SK-N-SH (cell line): ENCODE data around the gene ZNF620. TPM values are rescaled to one million over a fixed set of nuclear protein-coding genes. Genes with fewer than 3 reads are reported as not detected.
A peak's percentile ranks its signal among the peaks of the same experiment; 100 is the strongest.

Source experiments
- CTCF ChIA-PET: fragments of 300-600, 350-600 bp; formaldehyde crosslinking; extraction: SDS; loops from one replicate; lab custom pipeline; 2021; lab: Yijun Ruan, JAX
- POLR2A ChIA-PET: fragments of 350-600 bp; sonication (Branson Sonifier 250); formaldehyde crosslinking; extraction: SDS; loops from one replicate; lab custom pipeline; 2020; ENCODE audit warnings: antibody characterized with exemption, inconsistent platforms; lab: Yijun Ruan, JAX
- DNase-seq: peaks from one replicate; pipeline ENCODE4 v3.0.0; 2012
- H2AFZ ChIP-seq: fragments of 200-600 bp; sonication (generic); 2 replicates; pipeline ENCODE4 v1.8.1; 2016; ENCODE audit warnings: antibody characterized with exemption, mild to moderate bottlenecking, low read depth
- H3F3A ChIP-seq: fragments of 200-600 bp; sonication (generic); replicated peaks from 2 replicates; pipeline ENCODE3; 2016; ENCODE audit warnings: antibody characterized with exemption, mild to moderate bottlenecking; ENCODE audit not compliant: insufficient read depth
- H3K27ac ChIP-seq, 2 experiments: fragments of 200-500 bp in 1 of 2; fragments of 200-600 bp in 1 of 2; sonication (Bioruptor generic) in 1 of 2; sonication (generic), shearing (Covaris generic) in 1 of 2; 2 replicates each; pipeline versions ENCODE4 v1.5.1 to v1.6.1; 2014 to 2016; ENCODE audit warnings: low read depth in 2 of 2, inconsistent platforms in 1 of 2, low read length in 1 of 2, mild to moderate bottlenecking in 1 of 2, mixed read lengths in 1 of 2
- H3K27me3 ChIP-seq: fragments of 200-600 bp; sonication (generic), shearing (Covaris generic); 2 replicates; pipeline ENCODE4 v1.6.1; 2016; ENCODE audit warnings: mixed run types; ENCODE audit not compliant: insufficient read depth
- H3K36me3 ChIP-seq, 2 experiments: fragments of 200-500 bp in 1 of 2; fragments of 200-600 bp in 1 of 2; sonication (Bioruptor generic) in 1 of 2; sonication (generic) in 1 of 2; replicated peaks in 1 of 2; 2 replicates each; pipeline versions ENCODE3 to v1.5.1; 2014 to 2016; ENCODE audit warnings: low read length in 1 of 2, mild to moderate bottlenecking in 1 of 2; ENCODE audit not compliant: insufficient read depth in 2 of 2, control insufficient read depth in 1 of 2
- H3K4me1 ChIP-seq, 2 experiments: fragments of 200-500 bp in 1 of 2; fragments of 200-600 bp in 1 of 2; sonication (Bioruptor generic) in 1 of 2; sonication (generic), shearing (Covaris generic) in 1 of 2; 2 replicates each; pipeline versions ENCODE4 v1.5.1 to v1.6.1; 2014 to 2016; ENCODE audit warnings: low read depth in 1 of 2, low read length in 1 of 2, mixed run types in 1 of 2; ENCODE audit not compliant: insufficient read depth in 2 of 2, control insufficient read depth in 1 of 2
- H3K4me2 ChIP-seq: fragments of 200-600 bp; sonication (generic), shearing (Covaris generic); 2 replicates; pipeline ENCODE4 v1.6.1; 2017; ENCODE audit warnings: mixed run types
- H3K4me3 ChIP-seq, 2 experiments: fragments of 200-500 bp in 1 of 2; fragments of 200-600 bp in 1 of 2; sonication (Bioruptor generic) in 1 of 2; sonication (generic), shearing (Covaris generic) in 1 of 2; 2 replicates each; pipeline versions ENCODE4 v1.5.1 to v1.8.1; 2014 to 2016; ENCODE audit warnings: low read depth in 2 of 2, inconsistent platforms in 1 of 2, low read length in 1 of 2, mild to moderate bottlenecking in 1 of 2, mixed read lengths in 1 of 2, moderate library complexity in 1 of 2
- H3K79me2 ChIP-seq: fragments of 200-600 bp; sonication (generic); 2 replicates; pipeline ENCODE4 v1.8.1; 2017; ENCODE audit warnings: mild to moderate bottlenecking; ENCODE audit not compliant: insufficient read depth
- H3K9ac ChIP-seq: fragments of 200-600 bp; sonication (generic); 2 replicates; pipeline ENCODE4 v1.6.1; 2017; ENCODE audit warnings: mixed run types
- H3K9me2 ChIP-seq: fragments of 200-600 bp; sonication (generic); 2 replicates; pipeline ENCODE4 v1.6.1; 2017; ENCODE audit warnings: mixed run types
- H3K9me3 ChIP-seq: fragments of 200-600 bp; sonication (generic); 2 replicates; pipeline ENCODE4 v1.6.1; 2017; ENCODE audit warnings: mixed run types, mild to moderate bottlenecking, moderate library complexity
- H4K20me1 ChIP-seq: fragments of 200-600 bp; sonication (generic); 2 replicates; pipeline ENCODE4 v1.6.1; 2017; ENCODE audit warnings: mild to moderate bottlenecking, mixed run types; ENCODE audit not compliant: insufficient read depth
- CHD2 ChIP-seq: fragments of 150-350 bp; IDR thresholded peaks from 2 replicates; pipeline ENCODE4 v1.6.1; 2018; ENCODE audit warnings: low read length; ENCODE audit not compliant: partially characterized antibody
- ELF1 ChIP-seq: IDR thresholded peaks from 2 replicates; pipeline ENCODE4 v1.4.0; 2012
- EP300 ChIP-seq, 2 experiments: IDR thresholded peaks; 2 replicates each; pipeline versions ENCODE4 v1.4.0 to v1.6.1; 2012; ENCODE audit warnings: borderline replicate concordance in 1 of 2, low read depth in 1 of 2, low read length in 1 of 2
- FOXJ3 ChIP-seq: sonication (generic); formaldehyde crosslinking; IDR thresholded peaks from 2 replicates; pipeline ENCODE4 v1.5.1; 2020; ENCODE audit warnings: mild to moderate bottlenecking, missing genetic modification reagents
- GABPA ChIP-seq: IDR thresholded peaks from 2 replicates; pipeline ENCODE4 v1.4.0; 2012; ENCODE audit warnings: low read depth, mild to moderate bottlenecking
- IRF3 ChIP-seq: fragments of 150-350 bp; IDR thresholded peaks from 2 replicates; pipeline ENCODE4 v1.6.1; 2016; ENCODE audit warnings: mild to moderate bottlenecking, low read depth, low read length
- JUND ChIP-seq: IDR thresholded peaks from 2 replicates; pipeline ENCODE4 v1.4.0; 2012
- MAX ChIP-seq: IDR thresholded peaks from 2 replicates; pipeline ENCODE4 v1.4.0; 2012; ENCODE audit warnings: low read depth
- MXI1 ChIP-seq: IDR thresholded peaks from 2 replicates; pipeline ENCODE4 v1.6.1; 2012; ENCODE audit warnings: mild to moderate bottlenecking, low read depth, low read length, improper control_type of control experiment
- NRF1 ChIP-seq: IDR thresholded peaks from 2 replicates; pipeline ENCODE4 v1.6.1; 2012; ENCODE audit warnings: low read depth, mild to moderate bottlenecking, low read length
- POLR2AphosphoS5 ChIP-seq: IDR thresholded peaks from 2 replicates; pipeline ENCODE4 v1.6.1; 2012; ENCODE audit warnings: low read depth, low read length
- RFX5 ChIP-seq: IDR thresholded peaks from 2 replicates; pipeline ENCODE4 v1.6.1; 2012; ENCODE audit warnings: mild to moderate bottlenecking, improper control_type of control experiment, low read length
- RXRA ChIP-seq: IDR thresholded peaks from 2 replicates; pipeline ENCODE4 v1.4.0; 2012; ENCODE audit warnings: low read depth, mild to moderate bottlenecking, borderline replicate concordance
- SIN3A ChIP-seq: IDR thresholded peaks from 2 replicates; pipeline ENCODE4 v1.6.1; 2012; ENCODE audit warnings: low read depth, mild to moderate bottlenecking, low read length, moderate library complexity, borderline replicate concordance
- SMC3 ChIP-seq: IDR thresholded peaks from 2 replicates; pipeline ENCODE4 v1.6.1; 2012; ENCODE audit warnings: low read depth, low read length, improper control_type of control experiment
- TAF1 ChIP-seq: IDR thresholded peaks from 2 replicates; pipeline ENCODE4 v1.6.1; 2012; ENCODE audit warnings: low read depth, mild to moderate bottlenecking, low read length, moderate library complexity, borderline replicate concordance
- TCF12 ChIP-seq: IDR thresholded peaks from 2 replicates; pipeline ENCODE4 v1.4.0; 2012
- TEAD4 ChIP-seq: IDR thresholded peaks from 2 replicates; pipeline ENCODE4 v1.4.0; 2012; ENCODE audit warnings: mild to moderate bottlenecking, borderline replicate concordance; ENCODE audit not compliant: insufficient read depth
- USF1 ChIP-seq: IDR thresholded peaks from 2 replicates; pipeline ENCODE4 v1.4.0; 2012; ENCODE audit warnings: low read depth, borderline replicate concordance
- YY1 ChIP-seq: IDR thresholded peaks from 2 replicates; pipeline ENCODE4 v1.4.0; 2012; ENCODE audit warnings: low read depth, mild to moderate bottlenecking
- WGBS: methylation state at CpG from one replicate; pipeline ENCODE4 v1.1.6; 2017; ENCODE audit warnings: low lambda C conversion rate; 5-methylcytosine and 5-hydroxymethylcytosine counted together
- polyA plus RNA-seq, 3 experiments: library from polyadenylated mRNA; depleted of rRNA; stranded (reverse); fragments of >200 nt; gene quantifications; 2 replicates each; pipeline ENCODE4 v1.2.3, GENCODE V29; 2012

The ZNF620 gene
- polyA plus RNA-seq, 1 of the 3 experiments (the other 2 are of a cell fraction): 2.0 TPM

GRCh38 chr3:40524568-40525285 is 18.9 kb downstream of the ZNF620 start, which contains the start of gene ZNF621:
ZNF621 (plus strand) TSS chr3:40524960; CDS start chr3:40525841, 881 bp downstream.
- Histone ChIP-seq H3K27me3 (no peaks in the 10 kb centered on the region), H3K9me3 (no peaks in the 10 kb centered on the region), H4K20me1 (no peaks in the 10 kb centered on the region), H3K4me3 (peak within 1 kb of the TSS; percentile 83 to 87), H3K27ac (peak within 1 kb of the TSS; percentile 73 to 86), H3K4me2 (peak within 1 kb of the TSS; percentile 98), H3K4me1 (peaks cover 0 to 7% of the 10 kb centered on the region in 2 experiments; a peak in 1 of 4 replicates), H2AFZ (peak within 1 kb of the TSS; percentile 96), H3K9me2 (no peaks in the 10 kb centered on the region), H3K9ac (peak within 1 kb of the TSS; percentile 97), H3K36me3 (peaks cover 18 to 27% of the 10 kb centered on the region in 2 experiments), H3K79me2 (peaks cover 38% of the 10 kb centered on the region), H3F3A (peaks cover 4% of the 10 kb centered on the region)
- 2% methylated on average over 23 of the region's 59 CpGs for WGBS
- peak; percentile 98 for DNase-seq
- ChIA-PET POLR2A (interaction anchor here (1.0 to 3.6 kb wide), 6 partner anchors 8 to 675 kb away, joined by 4 to 45 read pairs (median 4); partner anchors contain the start of genes CTNNB1, RPL14, ZNF619 and ZNF620), CTCF (interaction anchor here (1.0 to 2.5 kb wide), 4 partner anchors 19 to 1575 kb away, joined by 3 to 9 read pairs (median 5); partner anchors contain the start of gene ZNF620)
- TF ChIP-seq SIN3A (peak; percentile 85; the same call in 1 of the 2 replicates), TCF12 (no peak; the same call in 1 of the 2 replicates), MAX (peak; percentile 91), JUND (no peak), USF1 (0 out of 2 replicates have a peak, but pooled peaks have one; percentile 12), YY1 (peak; percentile 90), CHD2 (peak; percentile 68), NRF1 (no peak), GABPA (peak; percentile 71), FOXJ3 (CRISPR knock-in tag) (peak; percentile 50; the same call in 1 of the 2 replicates), ELF1 (peak; percentile 88), RXRA (no peak), RFX5 (no peak), EP300 (IDR thresholded peaks at IDR 0.05; ENCODE audit: borderline replicate concordance in 1 of 2, low read depth in 1 of 2, low read length in 1 of 2) (peak in 1 of 2 experiments; percentile 44; a peak in 1 of 4 replicates), IRF3 (no peak), MXI1 (peak; percentile 83), SMC3 (no peak), TAF1 (peak; percentile 96), POLR2AphosphoS5 (peak; percentile 93), TEAD4 (no peak)
